ENCODE data around the gene WASF2. TPM values are rescaled to one million over a fixed set of nuclear protein-coding genes. Genes with fewer than 3 reads are reported as not detected.

The WASF2 gene
- total RNA-seq, 1 donor from 2014 or later = 113 TPM

DNA sequence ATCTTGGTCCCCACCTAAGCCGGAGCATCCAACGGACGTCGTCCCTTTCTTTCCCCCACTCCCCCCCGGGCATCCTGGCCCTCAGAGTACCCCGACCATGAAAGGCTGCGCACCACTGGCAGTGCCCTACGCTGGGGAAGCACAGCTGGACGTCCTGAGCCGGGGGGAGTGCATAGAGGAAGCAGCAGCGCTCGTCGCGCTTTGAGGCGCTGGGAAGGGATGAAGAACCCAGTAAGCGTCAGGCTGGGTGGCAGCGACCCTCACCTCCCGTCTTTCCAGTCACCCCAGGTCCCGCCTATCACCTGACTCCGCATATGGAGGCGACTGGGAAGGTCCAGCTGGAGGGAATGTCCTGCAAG, 128.9 kb downstream of the WASF2 start:
- peaks cover 20% of the 10 kb centered on the region for H3K27me3 Mint-ChIP-seq
- peaks cover 8% of the 10 kb centered on the region for H3K36me3 Mint-ChIP-seq
- H3K9me3 Mint-ChIP-seq = no peaks in the 10 kb centered on the region
- H3K4me3 Mint-ChIP-seq = peak overlapping the region; percentile 68
- no peak overlapping the region for H3K27ac Mint-ChIP-seq
- TF ChIP-seq, protein P1, sequence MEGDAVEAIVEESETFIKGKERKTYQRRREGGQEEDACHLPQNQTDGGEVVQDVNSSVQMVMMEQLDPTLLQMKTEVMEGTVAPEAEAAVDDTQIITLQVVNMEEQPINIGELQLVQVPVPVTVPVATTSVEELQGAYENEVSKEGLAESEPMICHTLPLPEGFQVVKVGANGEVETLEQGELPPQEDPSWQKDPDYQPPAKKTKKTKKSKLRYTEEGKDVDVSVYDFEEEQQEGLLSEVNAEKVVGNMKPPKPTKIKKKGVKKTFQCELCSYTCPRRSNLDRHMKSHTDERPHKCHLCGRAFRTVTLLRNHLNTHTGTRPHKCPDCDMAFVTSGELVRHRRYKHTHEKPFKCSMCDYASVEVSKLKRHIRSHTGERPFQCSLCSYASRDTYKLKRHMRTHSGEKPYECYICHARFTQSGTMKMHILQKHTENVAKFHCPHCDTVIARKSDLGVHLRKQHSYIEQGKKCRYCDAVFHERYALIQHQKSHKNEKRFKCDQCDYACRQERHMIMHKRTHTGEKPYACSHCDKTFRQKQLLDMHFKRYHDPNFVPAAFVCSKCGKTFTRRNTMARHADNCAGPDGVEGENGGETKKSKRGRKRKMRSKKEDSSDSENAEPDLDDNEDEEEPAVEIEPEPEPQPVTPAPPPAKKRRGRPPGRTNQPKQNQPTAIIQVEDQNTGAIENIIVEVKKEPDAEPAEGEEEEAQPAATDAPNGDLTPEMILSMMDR (conservative IDR thresholded peaks at IDR 0.05) = no peak
- DNase-seq (ENCODE audit: extremely low spot score, unreplicated experiment) = no peak
- H3K4me1 Mint-ChIP-seq (ENCODE audit: unreplicated experiment) = peaks cover 25% of the 10 kb centered on the region

DNA sequence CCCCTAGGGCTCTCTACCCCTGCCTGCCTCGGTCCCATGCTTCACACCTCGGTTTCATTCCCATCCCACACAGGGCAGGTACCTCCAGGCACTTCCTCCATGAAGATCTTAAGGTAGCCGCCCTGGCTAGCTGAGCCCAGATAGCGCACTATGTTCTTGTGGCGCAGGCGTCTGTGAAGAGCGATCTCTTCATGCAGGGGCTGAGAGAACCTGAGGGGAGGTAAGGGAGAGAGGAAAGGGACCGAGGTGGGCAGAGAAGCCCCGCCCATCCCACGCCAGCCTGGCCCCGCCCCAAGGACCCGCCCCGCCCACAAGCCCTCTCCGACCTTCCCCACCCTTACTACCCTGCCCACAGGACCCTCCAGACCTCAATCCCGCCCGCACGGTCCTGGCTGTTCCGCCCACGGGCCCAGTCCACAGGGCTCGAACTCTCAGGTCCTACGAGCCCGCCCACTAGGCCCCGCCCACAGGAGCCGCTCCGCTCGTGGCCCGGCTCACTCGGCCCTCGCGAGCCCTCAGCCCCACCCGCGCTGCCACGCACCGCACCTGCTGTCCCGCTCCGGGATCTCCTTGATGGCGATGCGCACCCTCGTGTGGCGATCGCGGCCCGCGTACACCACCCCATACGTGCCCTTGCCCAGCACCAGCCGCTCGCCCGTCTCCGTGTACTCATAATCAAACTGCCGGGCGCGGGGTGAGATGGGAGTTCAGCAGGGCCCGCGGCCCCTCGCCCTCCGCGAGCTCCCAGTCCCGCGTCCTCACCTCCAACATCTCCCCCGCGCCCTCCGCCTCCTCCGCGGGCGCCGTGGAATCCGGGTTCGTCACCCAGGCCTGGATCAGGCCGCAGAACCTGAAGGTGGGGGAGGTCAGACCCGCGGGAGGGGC, 129.6 kb downstream of the WASF2 start:
- Mint-ChIP-seq H3K27ac (peak overlapping the region; percentile 89), H3K27me3 (peaks cover 20% of the 10 kb centered on the region), H3K36me3 (peaks cover 8% of the 10 kb centered on the region), H3K4me1 (ENCODE audit: unreplicated experiment) (peaks cover 20% of the 10 kb centered on the region), H3K4me3 (peak overlapping the region; percentile 68), H3K9me3 (no peaks in the 10 kb centered on the region)
- TF ChIP-seq, protein P1 (conservative IDR thresholded peaks at IDR 0.05) = no peak
- no peak for DNase-seq (ENCODE audit: extremely low spot score, unreplicated experiment)

DNA sequence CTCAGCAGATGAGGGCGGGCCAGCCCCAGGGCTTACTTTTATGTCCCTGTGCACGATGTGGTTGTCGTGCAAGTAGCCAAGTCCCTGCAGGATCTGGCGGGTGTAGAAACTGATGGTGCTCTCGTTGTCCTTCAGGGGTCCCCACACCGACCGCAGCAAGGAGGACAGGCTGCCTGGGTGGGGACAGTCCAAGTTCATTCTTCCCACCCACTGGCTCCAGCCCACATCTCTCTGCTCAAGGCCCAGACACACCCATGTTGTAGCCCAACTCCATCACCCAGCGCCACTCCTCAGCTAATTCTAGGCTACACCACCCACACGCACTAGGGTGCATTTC, 130.2 kb downstream of the WASF2 start:
- Mint-ChIP-seq H3K36me3 (peaks cover 8% of the 10 kb centered on the region), H3K9me3 (no peaks in the 10 kb centered on the region), H3K4me1 (ENCODE audit: unreplicated experiment) (peaks cover 14% of the 10 kb centered on the region), H3K27ac (peak overlapping the region; percentile 89), H3K27me3 (peaks cover 20% of the 10 kb centered on the region), H3K4me3 (peak overlapping the region; percentile 68)
- TF ChIP-seq, protein P1 (conservative IDR thresholded peaks at IDR 0.05) = no peak
- DNase-seq (ENCODE audit: extremely low spot score, unreplicated experiment) = no peak

DNA sequence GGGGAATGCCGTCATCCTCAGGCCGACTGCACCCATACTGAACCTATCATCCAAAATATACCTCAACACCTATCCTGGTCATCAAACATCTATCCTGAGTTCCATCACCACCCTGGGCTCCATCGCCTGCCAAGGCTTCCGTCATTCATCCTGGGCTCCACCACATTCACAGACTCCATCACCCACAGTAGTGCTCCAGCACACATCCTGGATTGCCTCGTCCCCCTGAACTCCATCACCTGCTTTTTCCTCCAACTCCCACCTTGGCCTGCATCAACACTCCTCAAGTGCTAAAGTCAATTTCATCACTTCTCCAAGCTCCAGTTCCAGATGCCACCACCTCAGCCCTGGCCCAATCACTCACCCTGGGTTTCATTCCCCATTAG, 131.0 kb downstream of the WASF2 start:
- TF ChIP-seq, protein P1 (conservative IDR thresholded peaks at IDR 0.05) = no peak
- no peak overlapping the region for H3K4me3 Mint-ChIP-seq
- peaks cover 10% of the 10 kb centered on the region for H3K4me1 Mint-ChIP-seq (ENCODE audit: unreplicated experiment)
- peaks cover 20% of the 10 kb centered on the region for H3K27me3 Mint-ChIP-seq
- no peaks in the 10 kb centered on the region for H3K9me3 Mint-ChIP-seq
- H3K27ac Mint-ChIP-seq = no peak overlapping the region
- peaks cover 8% of the 10 kb centered on the region for H3K36me3 Mint-ChIP-seq
- no peak for DNase-seq (ENCODE audit: extremely low spot score, unreplicated experiment)

DNA sequence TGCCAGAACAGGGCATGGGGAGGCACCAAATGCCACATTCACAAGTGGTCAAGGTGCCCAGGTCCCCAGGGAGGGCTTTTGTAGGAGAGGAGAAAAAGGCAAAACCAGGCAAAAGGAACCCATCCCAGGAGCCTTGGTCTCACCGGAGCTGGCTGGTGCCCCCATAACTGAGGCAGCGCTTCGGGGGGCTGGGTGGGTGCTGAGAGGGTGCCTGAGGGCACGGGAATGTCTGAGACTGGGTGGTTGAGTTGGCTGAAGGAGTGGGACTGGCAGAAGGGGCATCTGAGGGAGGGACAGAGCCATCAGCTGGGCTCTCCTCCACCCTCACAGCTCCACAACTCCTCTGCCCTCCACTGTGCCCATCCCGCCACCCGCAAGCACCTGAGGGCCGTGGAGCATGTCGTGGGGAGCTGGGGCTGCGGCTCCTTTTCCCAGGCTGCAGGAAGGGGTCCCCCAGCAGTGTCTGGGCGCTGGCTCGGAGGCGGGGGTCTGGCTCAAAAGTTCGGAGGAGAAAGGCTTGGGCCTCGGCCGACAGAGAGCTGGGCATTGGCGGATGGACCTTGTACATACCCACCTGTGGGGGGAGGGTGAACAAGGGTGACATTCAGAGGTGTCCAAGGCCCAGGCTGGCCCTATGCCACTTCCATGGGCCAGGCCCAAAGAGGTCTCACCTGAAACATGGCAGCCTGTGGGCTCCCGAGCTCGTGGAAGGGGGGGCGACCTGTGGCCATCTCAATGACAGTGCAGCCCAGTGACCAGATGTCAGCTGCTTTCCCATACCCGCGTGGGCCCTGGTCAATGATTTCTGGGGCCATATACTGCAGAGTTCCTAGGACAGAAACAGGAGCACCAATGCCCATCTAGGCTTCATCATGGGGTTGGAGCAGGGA, 131.7 kb downstream of the WASF2 start:
- TF ChIP-seq, protein P1 (conservative IDR thresholded peaks at IDR 0.05) = no peak
- Mint-ChIP-seq H3K4me1 (ENCODE audit: unreplicated experiment) (peaks cover 10% of the 10 kb centered on the region), H3K27me3 (peaks cover 20% of the 10 kb centered on the region), H3K36me3 (peaks cover 8% of the 10 kb centered on the region), H3K4me3 (no peak overlapping the region), H3K27ac (peak overlapping the region; percentile 70), H3K9me3 (no peaks in the 10 kb centered on the region)
- peak; percentile 64 for DNase-seq (ENCODE audit: extremely low spot score, unreplicated experiment)

Measured in type B pancreatic cell (in vitro differentiated cells).